K562 (cell line): Measurements from ENCODE around the gene MOSPD3. TPM values are rescaled to one million over a fixed set of nuclear protein-coding genes. Genes with fewer than 3 reads are reported as not detected.
A peak's percentile ranks its signal among the peaks of the same experiment; 100 is the strongest.

Source experiments
- BACH1 ChIP-seq: fragments of 200-800 bp; sonication (Bioruptor generic); IDR thresholded peaks from 2 replicates; pipeline ENCODE4 v1.6.1; 2016; ENCODE audit warnings: missing genetic modification characterization, missing compliant biosample characterization
- DDX20 ChIP-seq: fragments of 450-650 bp; IDR thresholded peaks from 2 replicates; pipeline ENCODE4 v1.6.1; 2016; ENCODE audit warnings: missing genetic modification characterization, low read depth, mild to moderate bottlenecking, missing compliant biosample characterization, moderate library complexity
- DMBX1 ChIP-seq: fragments of 250-450 bp; sonication (Bioruptor Pico); IDR thresholded peaks from 2 replicates; pipeline ENCODE4 v1.8.0; 2022; ENCODE audit warnings: inconsistent platforms, mild to moderate bottlenecking, moderate library complexity, borderline replicate concordance
- ELK3 ChIP-seq: fragments of 450-650 bp; formaldehyde crosslinking; IDR thresholded peaks from 2 replicates; pipeline ENCODE4 v1.4.0; 2020; ENCODE audit warnings: mild to moderate bottlenecking
- IFI16 ChIP-seq: fragments of 250-450 bp; sonication (Bioruptor Pico); IDR thresholded peaks from 2 replicates; pipeline ENCODE4 v2.1.2; 2022; ENCODE audit warnings: mild to moderate bottlenecking, inconsistent platforms
- LEF1 ChIP-seq: fragments of 450-650 bp; IDR thresholded peaks from 2 replicates; pipeline ENCODE4 v1.6.1; 2016; ENCODE audit warnings: mild to moderate bottlenecking
- MXD1 ChIP-seq: fragments of 250-450 bp; sonication (Bioruptor Pico); IDR thresholded peaks from 2 replicates; pipeline ENCODE4 v1.8.0; 2021; ENCODE audit warnings: borderline replicate concordance, mild to moderate bottlenecking, moderate library complexity; ENCODE audit not compliant: poor library complexity, severe bottlenecking
- NCOA6 ChIP-seq: fragments of 450-650 bp; IDR thresholded peaks from 2 replicates; pipeline ENCODE4 v1.6.1; 2017; ENCODE audit warnings: mild to moderate bottlenecking
- NFYB ChIP-seq: IDR thresholded peaks from 2 replicates; pipeline ENCODE4 v1.6.1; 2011; ENCODE audit warnings: mild to moderate bottlenecking, moderate library complexity; ENCODE audit not compliant: insufficient read length; ENCODE audit errors: extremely low read depth
- NONO ChIP-seq, 2 experiments: fragments of 200-400 bp in 1 of 2; fragments of 450-650 bp in 1 of 2; formaldehyde crosslinking in 1 of 2; IDR thresholded peaks; 2 replicates each; pipeline ENCODE4 v1.6.1; 2017; ENCODE audit warnings: low read depth in 2 of 2, mild to moderate bottlenecking in 2 of 2, moderate library complexity in 2 of 2, low read length in 1 of 2
- NR3C1 ChIP-seq: sonication (generic); formaldehyde crosslinking; IDR thresholded peaks from 2 replicates; pipeline ENCODE4 v1.8.1; 2022; ENCODE audit warnings: missing genetic modification reagents
- NRF1 ChIP-seq, 2 experiments: fragments of 450-650 bp; IDR thresholded peaks in 1 of 2; conservative IDR thresholded peaks in 1 of 2; 2 replicates each; pipeline ENCODE4 v1.6.1; 2014; ENCODE audit warnings: mild to moderate bottlenecking in 2 of 2
- RB1 ChIP-seq: fragments of 450-650 bp; IDR thresholded peaks from 2 replicates; pipeline ENCODE4 v1.6.1; 2017; ENCODE audit warnings: low read depth, mild to moderate bottlenecking
- SAP30 ChIP-seq: fragments of 200-600 bp; sonication (generic); IDR thresholded peaks from 2 replicates; pipeline ENCODE4 v1.6.1; 2012; ENCODE audit warnings: borderline replicate concordance, low read depth, mild to moderate bottlenecking, moderate library complexity, low read length, control low read depth, inconsistent platforms; ENCODE audit not compliant: insufficient read depth, poor library complexity, severe bottlenecking
- SMAD3 ChIP-seq: fragments of 450-650 bp; formaldehyde crosslinking; conservative IDR thresholded peaks from 2 replicates; pipeline ENCODE4 v1.4.0; 2020; ENCODE audit warnings: mild to moderate bottlenecking
- SRSF7 ChIP-seq: fragments of 200-400 bp; formaldehyde crosslinking; optimal IDR thresholded peaks from 2 replicates; pipeline ENCODE3; 2017; ENCODE audit warnings: mild to moderate bottlenecking, low read depth, low read length
- TAF9B ChIP-seq: fragments of 450-650 bp; IDR thresholded peaks from 2 replicates; pipeline ENCODE4 v1.6.1; 2018; ENCODE audit warnings: mild to moderate bottlenecking; ENCODE audit not compliant: partially characterized antibody
- TEAD1 ChIP-seq, 2 experiments: fragments of 450-650 bp in 1 of 2; sonication (generic) in 1 of 2; formaldehyde crosslinking; IDR thresholded peaks; 2 replicates each; pipeline versions ENCODE4 v1.4.0 to v1.8.0; 2020 to 2022; ENCODE audit warnings: mild to moderate bottlenecking in 2 of 2, missing genetic modification reagents in 1 of 2
- ZBTB1 ChIP-seq: sonication (generic); formaldehyde crosslinking; IDR thresholded peaks from 2 replicates; pipeline ENCODE4 v1.8.1; 2023; ENCODE audit warnings: missing genetic modification reagents, low read depth, mild to moderate bottlenecking, borderline replicate concordance
- ZKSCAN1 ChIP-seq: fragments of 150-350 bp; IDR thresholded peaks from 2 replicates; pipeline ENCODE4 v1.6.1; 2016; ENCODE audit warnings: low read depth, low read length
- ZKSCAN8 ChIP-seq: fragments of 200-800 bp; sonication (Bioruptor generic); IDR thresholded peaks from 2 replicates; pipeline ENCODE4 v1.6.1; 2016; ENCODE audit warnings: missing genetic modification characterization, missing compliant biosample characterization
- ZNF408 ChIP-seq: fragments of 250-450 bp; sonication (Bioruptor Pico); IDR thresholded peaks from 2 replicates; pipeline ENCODE4 v1.4.0; 2020; ENCODE audit warnings: low read depth, mild to moderate bottlenecking, moderate library complexity
- ZNF76 ChIP-seq: fragments of 250-450 bp; sonication (Bioruptor Pico); IDR thresholded peaks from 2 replicates; pipeline ENCODE4 v1.4.0; 2020; ENCODE audit warnings: mild to moderate bottlenecking, moderate library complexity, borderline replicate concordance
- ZNF766 ChIP-seq: fragments of 200-800 bp; sonication (Bioruptor generic); conservative IDR thresholded peaks from 2 replicates; pipeline ENCODE4 v1.6.1; 2016; ENCODE audit warnings: missing genetic modification characterization, missing compliant biosample characterization
- polyA plus RNA-seq, 8 experiments: library from polyadenylated mRNA; depleted of rRNA in 4 of 8; stranded (reverse) in 5 of 8; unstranded in 3 of 8; fragments of >200 nt; fragmentation: Nextera tagmentation in 2 of 8; fragmentation: Illumina TruSeq in 1 of 8; extraction: Ambion mirVana in 2 of 8; extraction: Trizol in 1 of 8; gene quantifications; 2 replicates each; pipeline versions ENCODE4 v1.2.1 to v1.2.3, GENCODE V29; 2011 to 2014; ENCODE audit warnings: inconsistent platforms in 1 of 8, missing spikeins in 1 of 8
- total RNA-seq, 7 experiments: library from RNA; depleted of rRNA in 6 of 7; stranded (reverse); fragments of >200 nt in 6 of 7; fragmentation: Illumina TruSeq in 2 of 7; extraction: Trizol in 2 of 7; gene quantifications; 2 replicates each; pipeline versions ENCODE4 v1.2.1 to v1.2.3, GENCODE V29; 2011 to 2021; ENCODE audit warnings: low replicate concordance in 1 of 7
- TF ChIP-seq, protein P1 (sequence below): fragments of 200-800 bp; sonication (Bioruptor generic); IDR thresholded peaks from 2 replicates; pipeline ENCODE4 v1.6.1; 2017; ENCODE audit warnings: missing genetic modification characterization, missing compliant biosample characterization

MOSPD3 gene
- total and polyA plus RNA-seq, 9 of the 15 experiments (the other 6 are each of a cell fraction or from before 2014, with no cell fraction given), result 1.4 to 32.1 (median 7.3) TPM

GRCh38 chr7:100604028-100604975, 8.0 kb upstream of the MOSPD3 start (continued):
- TF ChIP-seq ZNF766 (CRISPR knock-in tag) (no peak), ZNF76 (CRISPR knock-in tag) (no peak), LEF1 (no peak), TEAD1 (CRISPR knock-in tag; IDR thresholded peaks at IDR 0.05) (peak in 1 of 2 experiments; percentile 27; a peak in 1 of 4 replicates), RB1 (peak; percentile 63), NONO (IDR thresholded peaks at IDR 0.05; ENCODE audit: low read depth in 2 of 2, low read length in 1 of 2) (peak in 1 of 2 experiments; percentile 79; a peak in 2 of 4 replicates), IFI16 (CRISPR knock-in tag) (no peak), ZBTB1 (CRISPR knock-in tag) (no peak), NRF1 (conservative IDR thresholded peaks at IDR 0.05 in 1 of 2, IDR thresholded peaks at IDR 0.05 in 1 of 2) (no peak), MXD1 (CRISPR knock-in tag) (no peak), ZKSCAN1 (peak; percentile 34; the same call in 1 of the 2 replicates), SMAD3 (CRISPR knock-in tag) (no peak), NR3C1 (CRISPR knock-in tag) (no peak), NCOA6 (no peak), SRSF7 (no peak), DMBX1 (CRISPR knock-in tag) (no peak), BACH1 (tag) (no peak), DDX20 (tag) (no peak), ZKSCAN8 (CRISPR knock-in tag) (no peak), TAF9B (no peak), SAP30 (peak; percentile 13), NFYB (no peak), ELK3 (CRISPR knock-in tag) (no peak), ZNF408 (CRISPR knock-in tag) (no peak)
- TF ChIP-seq, protein P1, sequence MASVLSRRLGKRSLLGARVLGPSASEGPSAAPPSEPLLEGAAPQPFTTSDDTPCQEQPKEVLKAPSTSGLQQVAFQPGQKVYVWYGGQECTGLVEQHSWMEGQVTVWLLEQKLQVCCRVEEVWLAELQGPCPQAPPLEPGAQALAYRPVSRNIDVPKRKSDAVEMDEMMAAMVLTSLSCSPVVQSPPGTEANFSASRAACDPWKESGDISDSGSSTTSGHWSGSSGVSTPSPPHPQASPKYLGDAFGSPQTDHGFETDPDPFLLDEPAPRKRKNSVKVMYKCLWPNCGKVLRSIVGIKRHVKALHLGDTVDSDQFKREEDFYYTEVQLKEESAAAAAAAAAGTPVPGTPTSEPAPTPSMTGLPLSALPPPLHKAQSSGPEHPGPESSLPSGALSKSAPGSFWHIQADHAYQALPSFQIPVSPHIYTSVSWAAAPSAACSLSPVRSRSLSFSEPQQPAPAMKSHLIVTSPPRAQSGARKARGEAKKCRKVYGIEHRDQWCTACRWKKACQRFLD (CRISPR knock-in tag), result no peak
